HG02885 (cell line): Measurements from ENCODE around the gene IGSF3.
"Not testable (repeated sequence)": the region's sequence is repeated elsewhere in the genome, so short reads cannot be mapped to it uniquely, and the experiment has no call there.

Experiments used
- ATAC-seq: cut with Tn5 transposase; IDR thresholded peaks from one replicate; pipeline ENCODE4 v1.9.1; 2021; ENCODE audit warnings: mild to moderate bottlenecking; ENCODE audit not compliant: unreplicated experiment, poor library complexity

IGSF3 gene

GRCh38 chr1:116666187-116667077 is 1.1 kb downstream of the IGSF3 start:
- ATAC-seq: no peak

GRCh38 chr1:116664978-116665371 is 2.6 kb downstream of the IGSF3 start:
- ATAC-seq: no peak

GRCh38 chr1:116664366-116664977 is 3.1 kb downstream of the IGSF3 start:
- no peak for ATAC-seq

- no peak for ATAC-seq
Measured at GRCh38 chr1:116663821-116664220, 3.7 kb downstream of the IGSF3 start.

GRCh38 chr1:116661633-116662032 is 5.9 kb downstream of the IGSF3 start:
- no peak for ATAC-seq

GRCh38 chr1:116658645-116659044 is 8.9 kb downstream of the IGSF3 start:
- ATAC-seq: not testable (repeated sequence)

- ATAC-seq: not testable (repeated sequence)
Measured at GRCh38 chr1:116657836-116658235, 9.7 kb downstream of the IGSF3 start.

GRCh38 chr1:116654351-116654750 is 13.2 kb downstream of the IGSF3 start:
- no peak for ATAC-seq

GRCh38 chr1:116652598-116652997 is 14.9 kb downstream of the IGSF3 start:
- not testable (repeated sequence) for ATAC-seq

GRCh38 chr1:116650781-116651180 is 16.8 kb downstream of the IGSF3 start:
- ATAC-seq: not testable (repeated sequence)

- ATAC-seq: not testable (repeated sequence)
Measured at GRCh38 chr1:116649041-116649440, 18.5 kb downstream of the IGSF3 start.

GRCh38 chr1:116648325-116648724 is 19.2 kb downstream of the IGSF3 start:
- not testable (repeated sequence) for ATAC-seq

- not testable (repeated sequence) for ATAC-seq
Measured at GRCh38 chr1:116647186-116647585, 20.3 kb downstream of the IGSF3 start.

GRCh38 chr1:116646673-116647170 is 20.8 kb downstream of the IGSF3 start:
- not testable (repeated sequence) for ATAC-seq

- ATAC-seq: not testable (repeated sequence)
Measured at GRCh38 chr1:116645802-116646672, 21.5 kb downstream of the IGSF3 start.

GRCh38 chr1:116644993-116645392 is 22.5 kb downstream of the IGSF3 start:
- not testable (repeated sequence) for ATAC-seq

GRCh38 chr1:116644096-116644495 is 23.4 kb downstream of the IGSF3 start:
- not testable (repeated sequence) for ATAC-seq

GRCh38 chr1:116643281-116643751 is 24.2 kb downstream of the IGSF3 start:
- not testable (repeated sequence) for ATAC-seq

- ATAC-seq: not testable (repeated sequence)
Measured at GRCh38 chr1:116642311-116643280, 24.9 kb downstream of the IGSF3 start.
